ENCODE results near the gene ABCA13. TPM values are rescaled to one million over a fixed set of nuclear protein-coding genes. Genes with fewer than 3 reads are reported as not detected.

ABCA13 gene
- polyA plus RNA-seq, 1 of the 3 experiments (the other 2 are of a cell fraction), result not detected

GRCh38 chr7:48635796-48636195 is 464.5 kb downstream of the ABCA13 start:
- DNase-seq, result no peak
- Histone ChIP-seq H3K4me2 (no peak overlapping the region), H3K4me1 (ENCODE audit: control insufficient read depth in 1 of 2, insufficient read depth in 2 of 2, low read depth in 1 of 2, low read length in 1 of 2) (no peaks in the 10 kb centered on the region), H3K4me3 (ENCODE audit: low read depth in 2 of 2, low read length in 1 of 2) (no peak overlapping the region), H3F3A (replicated peaks; ENCODE audit: insufficient read depth) (no peaks in the 10 kb centered on the region), H3K27ac (ENCODE audit: low read depth in 2 of 2, low read length in 1 of 2) (no peak overlapping the region), H3K9me2 (no peaks in the 10 kb centered on the region), H4K20me1 (ENCODE audit: insufficient read depth) (no peaks in the 10 kb centered on the region), H3K36me3 (replicated peaks in 1 of 2; ENCODE audit: control insufficient read depth in 1 of 2, insufficient read depth in 2 of 2, low read length in 1 of 2) (no peaks in the 10 kb centered on the region), H3K9me3 (no peaks in the 10 kb centered on the region), H2AFZ (ENCODE audit: low read depth) (no peak overlapping the region), H3K27me3 (ENCODE audit: insufficient read depth) (no peaks in the 10 kb centered on the region), H3K79me2 (ENCODE audit: insufficient read depth) (no peaks in the 10 kb centered on the region), H3K9ac (no peak overlapping the region)
- TF ChIP-seq SIN3A (IDR thresholded peaks at IDR 0.05; ENCODE audit: borderline replicate concordance, low read depth, low read length), result no peak
- TF ChIP-seq CHD2 (IDR thresholded peaks at IDR 0.05; ENCODE audit: low read length, partially characterized antibody), result no peak
- no peak for TF ChIP-seq CTCF (IDR thresholded peaks at IDR 0.05)
- TF ChIP-seq RXRA (IDR thresholded peaks at IDR 0.05; ENCODE audit: borderline replicate concordance, low read depth), result no peak
- TF ChIP-seq GATA2 (CRISPR knock-in tag; IDR thresholded peaks at IDR 0.05), result no peak
- no peak for TF ChIP-seq FOSL2 (IDR thresholded peaks at IDR 0.05; ENCODE audit: borderline replicate concordance, low read depth)
- TF ChIP-seq POLR2AphosphoS5 (IDR thresholded peaks at IDR 0.05; ENCODE audit: low read depth, low read length), result no peak
- no peak for TF ChIP-seq NFIC (IDR thresholded peaks at IDR 0.05; ENCODE audit: borderline replicate concordance)
- no peak for TF ChIP-seq EP300 (IDR thresholded peaks at IDR 0.05; ENCODE audit: borderline replicate concordance in 1 of 2, low read depth in 1 of 2, low read length in 1 of 2)
- TF ChIP-seq MEF2A (IDR thresholded peaks at IDR 0.05; ENCODE audit: borderline replicate concordance, low read depth), result no peak
- no peak for TF ChIP-seq NRF1 (IDR thresholded peaks at IDR 0.05; ENCODE audit: low read depth, low read length)
- no peak for TF ChIP-seq FOXM1 (IDR thresholded peaks at IDR 0.05; ENCODE audit: low read depth)
- TF ChIP-seq ZBTB33 (IDR thresholded peaks at IDR 0.05; ENCODE audit: borderline replicate concordance, low read depth), result no peak
- no peak for TF ChIP-seq PBX3 (IDR thresholded peaks at IDR 0.05)
- TF ChIP-seq JUND (IDR thresholded peaks at IDR 0.05), result no peak
- TF ChIP-seq TEAD4 (IDR thresholded peaks at IDR 0.05; ENCODE audit: borderline replicate concordance, insufficient read depth), result no peak
- TF ChIP-seq FOXJ3 (CRISPR knock-in tag; IDR thresholded peaks at IDR 0.05), result no peak
- 9% methylated on average over 1 of the region's 1 CpG for WGBS (ENCODE audit: low lambda C conversion rate)
- CTCF ChIA-PET, result no interaction called here
- POLR2A ChIA-PET, result no interaction called here
